Raji (cell line): Measurements from ENCODE around the gene ASTN1.

Experiments
- POLR2A ChIP-seq: IDR thresholded peaks from 2 replicates; pipeline ENCODE4 v1.6.1; 2011; ENCODE audit warnings: low read depth, low read length, control low read depth; ENCODE audit not compliant: insufficient read depth

The ASTN1 gene

DNA sequence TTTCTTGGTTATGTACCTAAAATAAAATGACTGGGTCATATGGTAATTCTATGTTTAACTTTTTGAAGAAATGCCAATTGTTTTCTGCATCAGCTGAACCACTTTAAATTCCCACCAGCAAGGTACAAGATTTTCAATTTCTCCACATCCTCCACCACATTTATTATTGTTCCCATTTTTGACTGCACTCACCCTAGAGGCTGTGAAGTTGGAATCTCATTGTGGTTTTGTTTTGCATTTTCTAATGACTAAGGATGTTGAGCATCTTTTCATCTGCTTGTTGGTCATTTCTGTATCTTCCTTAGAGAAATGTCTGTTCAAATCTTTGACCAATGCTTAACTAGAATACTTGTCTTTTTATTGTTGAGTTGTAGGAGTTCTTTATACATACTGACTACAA is 72.5 kb downstream of the ASTN1 start:
- no peak for TF ChIP-seq POLR2A

DNA sequence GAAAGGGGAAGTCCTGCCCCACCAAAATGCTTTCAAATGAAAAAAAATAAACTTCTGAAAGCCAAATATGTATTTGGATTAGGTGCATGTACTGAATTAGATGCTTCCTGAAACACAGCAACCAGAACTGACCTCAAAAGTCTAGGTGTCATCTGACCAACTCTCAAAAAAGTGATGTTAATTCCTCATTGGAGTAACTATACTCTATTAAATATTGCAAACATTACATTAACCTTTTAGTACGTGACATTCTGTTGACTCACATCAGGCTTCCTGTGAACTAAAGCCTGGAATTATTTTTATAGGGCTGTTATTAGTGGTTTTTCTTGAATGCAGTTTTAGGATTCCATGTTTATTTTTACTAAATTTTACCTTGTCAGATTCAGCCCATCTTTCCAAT is 73.5 kb downstream of the ASTN1 start:
- TF ChIP-seq POLR2A = no peak

- no peak for TF ChIP-seq POLR2A
Measured at GRCh38 chr1:177088966-177089365, 75.5 kb downstream of the ASTN1 start.

DNA sequence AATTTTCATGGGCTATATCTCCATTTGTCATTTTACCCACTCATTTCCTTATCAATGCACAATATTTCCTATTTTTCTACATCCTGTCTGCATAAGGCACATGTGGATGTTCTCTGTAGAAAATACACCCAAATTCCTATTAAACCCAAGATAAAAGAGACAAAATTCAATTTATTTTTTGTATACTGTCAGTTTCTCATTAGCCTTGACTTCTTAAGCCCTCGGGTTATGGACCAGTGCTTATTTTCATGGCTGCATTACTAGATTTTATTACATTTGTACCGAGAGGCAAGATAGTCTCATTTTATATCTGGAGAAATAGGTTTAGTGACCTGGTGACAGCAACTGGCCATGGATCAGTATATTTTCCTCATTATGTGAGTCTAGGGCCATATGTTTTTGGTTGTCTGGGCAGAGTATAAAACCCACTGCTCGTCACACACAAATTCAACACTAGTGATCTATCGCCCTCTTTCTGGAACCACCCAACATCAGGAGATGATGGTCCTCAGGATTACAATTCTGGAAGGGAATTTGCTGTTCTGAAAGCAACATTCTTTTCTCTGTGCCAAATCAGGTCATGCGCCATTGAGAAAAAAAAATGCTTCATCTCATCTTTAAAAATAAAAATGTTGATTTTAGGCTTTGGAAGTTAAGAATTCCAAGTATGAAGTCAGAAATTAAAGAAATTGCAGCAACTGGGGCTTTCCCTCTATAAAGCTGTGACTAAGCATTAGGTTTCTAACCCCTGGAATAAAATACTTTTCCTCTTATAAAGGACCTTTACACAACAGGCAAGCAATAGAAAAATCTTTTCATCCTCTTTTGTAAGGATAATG is 81.4 kb downstream of the ASTN1 start:
- TF ChIP-seq POLR2A = no peak

DNA sequence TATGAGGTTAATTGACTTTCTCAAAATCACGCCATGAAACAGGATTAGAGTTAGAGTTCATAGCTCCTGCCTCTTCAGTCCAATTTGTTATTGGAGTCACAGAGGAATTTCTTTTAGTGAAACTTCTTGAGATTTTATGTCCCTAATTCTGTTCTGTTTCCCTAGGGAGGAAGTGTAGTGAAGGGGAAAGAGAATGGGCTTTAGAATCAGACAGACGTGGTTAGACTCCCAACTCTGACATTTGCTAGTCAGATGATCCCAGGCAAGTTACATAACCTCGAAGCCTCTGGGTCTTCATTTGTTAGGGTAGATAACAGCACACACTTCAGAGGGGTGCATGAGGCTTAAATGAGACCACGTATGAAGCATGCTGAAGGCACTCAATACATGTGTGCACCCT is 83.9 kb downstream of the ASTN1 start:
- no peak for TF ChIP-seq POLR2A

DNA sequence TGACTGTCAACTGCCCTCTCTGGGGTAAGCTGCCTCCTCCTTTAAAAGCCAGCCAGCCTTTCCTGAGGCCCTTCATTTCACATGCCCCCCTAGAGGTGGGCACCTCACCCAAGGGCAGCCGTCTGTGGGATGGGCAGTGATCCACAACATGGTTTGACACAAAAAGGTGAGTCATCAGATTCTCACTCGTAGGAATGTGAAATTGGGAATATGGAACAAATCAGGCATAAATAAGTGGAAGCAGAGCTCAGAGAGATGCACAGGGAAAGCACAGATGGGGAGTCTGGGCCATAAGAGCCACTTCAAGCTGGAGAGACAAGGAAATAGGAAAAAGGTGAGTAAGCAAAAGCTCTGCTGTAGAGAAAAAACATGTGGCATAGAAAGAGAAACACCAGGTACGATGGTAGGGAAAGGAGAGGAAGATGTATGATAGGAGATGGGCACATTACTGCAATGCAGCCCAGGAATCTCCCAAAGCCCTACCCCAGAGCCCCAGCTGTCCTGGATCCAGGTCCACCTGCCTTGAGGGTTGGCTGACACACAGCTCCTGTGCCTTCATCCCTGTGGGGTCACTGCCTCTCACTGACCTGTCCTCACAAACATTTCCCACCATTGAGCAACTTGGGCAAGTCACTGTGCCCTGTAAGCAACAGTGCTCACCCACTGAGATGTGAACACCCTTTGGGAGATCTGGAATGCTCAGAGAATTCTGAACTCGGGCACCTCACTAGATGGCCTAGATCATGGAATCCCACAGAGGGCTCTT is 86.6 kb downstream of the ASTN1 start:
- no peak for TF ChIP-seq POLR2A

DNA sequence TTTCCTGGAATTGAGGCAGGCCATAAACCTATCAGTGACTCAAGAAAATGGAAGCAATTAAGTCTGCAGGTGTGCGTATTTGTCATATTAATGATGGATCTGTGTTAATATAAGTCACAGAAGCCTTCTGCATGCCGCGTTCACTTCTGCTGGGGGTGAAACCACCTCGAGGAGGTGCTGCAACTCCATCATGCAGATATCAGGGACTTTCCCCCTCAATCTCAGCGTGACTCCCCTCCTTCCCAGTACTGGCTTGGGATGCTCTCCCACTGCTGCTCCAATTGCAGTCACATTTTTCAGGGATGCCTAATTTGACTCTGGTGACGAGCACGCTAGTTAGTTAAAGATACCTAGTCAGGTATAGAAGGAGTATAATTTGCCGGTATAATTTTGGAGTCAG is 87.5 kb downstream of the ASTN1 start:
- no peak for TF ChIP-seq POLR2A

DNA sequence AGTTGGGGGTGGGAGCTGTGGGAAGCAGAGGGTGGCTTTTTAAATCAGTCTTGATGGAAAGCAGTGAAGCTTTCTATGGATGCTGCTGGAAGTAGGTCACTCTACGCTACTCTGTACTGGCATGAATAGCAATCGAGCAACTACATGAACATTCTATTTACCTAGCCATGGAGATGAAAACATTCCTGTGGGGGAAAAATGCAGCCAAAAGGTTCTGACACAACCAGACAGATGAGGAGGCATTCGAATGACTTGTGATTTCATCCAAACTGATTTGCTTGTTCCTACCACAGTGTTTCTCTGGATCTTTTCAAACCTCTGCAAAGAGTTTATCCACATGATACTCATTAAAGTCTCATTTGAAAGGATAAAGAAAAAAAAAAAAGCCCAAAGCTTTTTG is 95.0 kb downstream of the ASTN1 start:
- no peak for TF ChIP-seq POLR2A

DNA sequence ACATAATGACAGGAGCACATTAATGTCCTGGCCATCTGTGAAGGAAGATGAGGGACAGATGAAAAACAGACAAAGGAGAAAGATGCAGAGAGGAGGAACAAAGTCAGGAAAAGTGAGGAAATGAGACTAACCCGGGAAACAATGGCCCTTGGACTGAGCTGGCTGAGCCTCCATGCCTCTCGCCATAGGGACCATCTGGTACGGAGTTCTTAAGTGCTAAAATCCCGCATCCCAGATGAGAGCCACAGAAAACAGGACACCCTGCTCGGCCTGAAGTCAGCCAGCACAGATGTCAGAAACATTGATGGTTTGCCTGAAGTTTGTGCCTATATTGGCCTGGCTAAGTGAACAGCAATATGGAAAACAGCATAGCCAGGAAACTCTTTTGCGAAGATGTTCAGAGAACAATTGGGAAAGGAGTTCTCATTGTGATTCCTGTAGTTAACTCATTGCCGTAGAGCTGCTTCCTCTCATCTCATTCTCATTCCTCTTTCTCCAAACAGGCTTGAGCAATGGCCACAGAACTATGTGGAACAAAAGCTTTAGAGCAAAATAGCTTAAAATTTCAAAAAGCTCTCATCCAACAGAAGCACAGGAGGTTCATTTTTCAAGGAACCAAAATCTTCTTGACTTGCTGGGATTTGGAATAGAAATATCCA is 96.6 kb downstream of the ASTN1 start:
- no peak for TF ChIP-seq POLR2A

DNA sequence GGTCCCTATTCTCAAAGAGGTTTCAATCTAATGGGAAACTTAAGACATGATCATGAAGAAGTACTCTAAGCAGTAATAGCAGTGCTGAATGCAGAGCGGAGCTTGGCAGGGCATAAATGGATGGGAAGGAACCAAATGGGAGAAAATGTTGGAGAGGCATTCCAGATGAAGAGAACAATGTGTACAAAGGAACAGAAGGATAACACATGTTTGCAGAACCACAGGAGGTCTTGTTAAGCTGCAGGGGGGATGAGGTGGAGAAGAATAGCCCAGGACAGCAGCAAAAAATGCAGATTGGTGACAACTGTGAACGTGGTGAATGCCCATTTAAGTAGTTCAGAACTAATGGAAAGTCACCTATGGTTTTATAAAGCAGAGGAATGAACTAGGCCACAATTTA is 99.1 kb downstream of the ASTN1 start:
- TF ChIP-seq POLR2A = no peak

GRCh38 chr1:177063648-177064047 is 100.9 kb downstream of the ASTN1 start:
- no peak for TF ChIP-seq POLR2A

- no peak for TF ChIP-seq POLR2A
Measured at GRCh38 chr1:177054542-177054941, 110.0 kb downstream of the ASTN1 start.

GRCh38 chr1:177053648-177054047 is 110.9 kb downstream of the ASTN1 start:
- TF ChIP-seq POLR2A = no peak

- no peak for TF ChIP-seq POLR2A
Measured at GRCh38 chr1:177048314-177049069, 116.0 kb downstream of the ASTN1 start.

GRCh38 chr1:177045151-177045550 is 119.4 kb downstream of the ASTN1 start:
- TF ChIP-seq POLR2A = no peak
